H4 (cell line): ENCODE measurements around the gene NCOA3. TPM values are rescaled to one million over a fixed set of nuclear protein-coding genes. Genes with fewer than 3 reads are reported as not detected.

Experiments used
- DNase-seq: peaks from one replicate; pipeline ENCODE4 v3.0.0-alpha.2; 2015; ENCODE audit warnings: low spot score
- total RNA-seq: library from RNA; depleted of rRNA; stranded (reverse); fragments of >200 nt; shearing (Covaris generic); gene quantifications from 2 replicates; pipeline ENCODE4 v1.2.3, GENCODE V29; 2014

The NCOA3 gene
- total RNA-seq, 1 experiment from 2014 or later = 12.3 TPM

GRCh38 chr20:47629907-47630306, 128.2 kb downstream of the NCOA3 start:
- DNase-seq = no peak

GRCh38 chr20:47631078-47631477, 129.4 kb downstream of the NCOA3 start:
- DNase-seq = no peak

- no peak for DNase-seq
Measured at GRCh38 chr20:47635256-47635655, 133.6 kb downstream of the NCOA3 start.

- DNase-seq = no peak
Measured at GRCh38 chr20:47638851-47639250, 137.2 kb downstream of the NCOA3 start.

GRCh38 chr20:47642118-47642517, 140.4 kb downstream of the NCOA3 start:
- no peak for DNase-seq

- no peak for DNase-seq
Measured at GRCh38 chr20:47642624-47643023, 140.9 kb downstream of the NCOA3 start.

- DNase-seq = no peak
Measured at GRCh38 chr20:47645632-47646031, 143.9 kb downstream of the NCOA3 start.

- DNase-seq = no peak
Measured at GRCh38 chr20:47647994-47648393, 146.3 kb downstream of the NCOA3 start.

GRCh38 chr20:47648943-47649342, 147.3 kb downstream of the NCOA3 start:
- DNase-seq = no peak

GRCh38 chr20:47652301-47652700, 150.6 kb downstream of the NCOA3 start:
- no peak for DNase-seq

- DNase-seq = no peak
Measured at GRCh38 chr20:47652794-47653193, 151.1 kb downstream of the NCOA3 start.

GRCh38 chr20:47653869-47654268, 152.2 kb downstream of the NCOA3 start:
- no peak for DNase-seq

GRCh38 chr20:47654370-47654769, 152.7 kb downstream of the NCOA3 start:
- DNase-seq = no peak

GRCh38 chr20:47655635-47656034, 153.9 kb downstream of the NCOA3 start:
- DNase-seq = no peak

GRCh38 chr20:47656318-47656717, 154.6 kb downstream of the NCOA3 start:
- no peak for DNase-seq

GRCh38 chr20:47659904-47660601, 158.4 kb downstream of the NCOA3 start:
- no peak for DNase-seq

GRCh38 chr20:47660602-47660905, 158.9 kb downstream of the NCOA3 start:
- no peak for DNase-seq

- no peak for DNase-seq
Measured at GRCh38 chr20:47660983-47661700, 159.5 kb downstream of the NCOA3 start.

- no peak for DNase-seq
Measured at GRCh38 chr20:47661714-47662113, 160.0 kb downstream of the NCOA3 start.

- no peak for DNase-seq
Measured at GRCh38 chr20:47662483-47663353, 161.0 kb downstream of the NCOA3 start.

GRCh38 chr20:47663354-47664067, 161.8 kb downstream of the NCOA3 start:
- peak; percentile 67 for DNase-seq

- no peak for DNase-seq
Measured at GRCh38 chr20:47664068-47664437, 162.4 kb downstream of the NCOA3 start.
